IMR-90 (cell line): ENCODE results near the gene ADAMTSL1. TPM values are rescaled to one million over a fixed set of nuclear protein-coding genes. Genes with fewer than 3 reads are reported as not detected.

Source experiments
- ATAC-seq: fragments of 200-7000 bp; cut with Tn5 transposase; 2 replicates; pipeline ENCODE4 v1.9.1; 2020; ENCODE audit warnings: low read depth, mild to moderate bottlenecking, moderate library complexity
- BruUV-seq: library from RNA; stranded (reverse); fragments of 400-500 nt; replicated peaks from 2 replicates; lab custom pipeline; 2021; lab: Mats Ljungman, UMichigan
- CTCF ChIA-PET: fragments of 300-600 bp; formaldehyde crosslinking; extraction: SDS; loops from one replicate; lab custom pipeline; 2021; ENCODE audit warnings: antibody characterized with exemption; lab: Yijun Ruan, JAX
- POLR2A ChIA-PET: fragments of 300-600 bp; sonication (Branson Sonifier 250); formaldehyde crosslinking; loops from one replicate; lab custom pipeline; 2022; ENCODE audit warnings: antibody characterized with exemption; ENCODE audit not compliant: unreplicated experiment; lab: Charles Lee
- DNase-seq: peaks from one replicate; pipeline ENCODE4 v3.0.0; 2013
- H2AFZ ChIP-seq: replicated peaks from 2 replicates; pipeline ENCODE3; 2013; ENCODE audit warnings: low read length, mild to moderate bottlenecking; ENCODE audit not compliant: poor library complexity
- H2AK5ac ChIP-seq: 2 replicates; pipeline ENCODE4 v1.6.1; 2013; ENCODE audit warnings: low read depth, low read length, inconsistent platforms
- H2AK9ac ChIP-seq: replicated peaks from 2 replicates; pipeline ENCODE3; 2013; ENCODE audit warnings: mild to moderate bottlenecking, low read depth, low read length, moderate library complexity; ENCODE audit not compliant: poor library complexity
- H2BK120ac ChIP-seq: 2 replicates; pipeline ENCODE4 v1.6.1; 2013; ENCODE audit warnings: low read depth, low read length, inconsistent platforms
- H2BK15ac ChIP-seq: 3 replicates; pipeline ENCODE4 v1.6.1; 2013; ENCODE audit warnings: low read depth, low read length, inconsistent platforms
- H2BK20ac ChIP-seq: 2 replicates; pipeline ENCODE4 v1.6.1; 2013; ENCODE audit warnings: low read depth, mild to moderate bottlenecking, inconsistent platforms, low read length, moderate library complexity
- H2BK5ac ChIP-seq: 2 replicates; pipeline ENCODE4 v1.6.1; 2013; ENCODE audit warnings: mild to moderate bottlenecking, low read depth, low read length, inconsistent platforms; ENCODE audit not compliant: poor library complexity, severe bottlenecking
- H3K14ac ChIP-seq: replicated peaks from 2 replicates; pipeline ENCODE4 v1.6.1; 2013; ENCODE audit warnings: low read depth, low read length, inconsistent platforms
- H3K18ac ChIP-seq: 2 replicates; pipeline ENCODE4 v1.6.1; 2013; ENCODE audit warnings: low read depth, low read length, control low read depth
- H3K23ac ChIP-seq: 2 replicates; pipeline ENCODE4 v1.6.1; 2013; ENCODE audit warnings: low read depth, low read length, inconsistent platforms
- H3K27ac ChIP-seq: 2 replicates; pipeline ENCODE4 v1.5.1; 2013; ENCODE audit warnings: mild to moderate bottlenecking, control low read depth, low read length; ENCODE audit not compliant: insufficient read depth
- H3K27me3 ChIP-seq: 2 replicates; pipeline ENCODE4 v1.6.1; 2013; ENCODE audit warnings: low read length; ENCODE audit not compliant: control insufficient read depth, insufficient read depth
- H3K36me3 ChIP-seq: 2 replicates; pipeline ENCODE4 v1.6.1; 2013; ENCODE audit warnings: low read length, mixed read lengths; ENCODE audit not compliant: control insufficient read depth, insufficient read depth
- H3K4ac ChIP-seq: 2 replicates; pipeline ENCODE4 v1.6.1; 2013; ENCODE audit warnings: low read depth, low read length, inconsistent platforms
- H3K4me1 ChIP-seq: 2 replicates; pipeline ENCODE4 v1.6.1; 2013; ENCODE audit warnings: low read length, mixed read lengths; ENCODE audit not compliant: control insufficient read depth, insufficient read depth
- H3K4me2 ChIP-seq: 2 replicates; pipeline ENCODE4 v1.6.1; 2013; ENCODE audit warnings: low read depth, mild to moderate bottlenecking, control low read depth, low read length, moderate library complexity
- H3K4me3 ChIP-seq: 2 replicates; pipeline ENCODE4 v1.5.1; 2013; ENCODE audit warnings: low read depth, mild to moderate bottlenecking, control low read depth, low read length, moderate library complexity; ENCODE audit not compliant: insufficient read depth
- H3K56ac ChIP-seq: 2 replicates; pipeline ENCODE4 v1.6.1; 2013; ENCODE audit warnings: low read length, inconsistent platforms; ENCODE audit not compliant: insufficient read depth; ENCODE audit errors: extremely low read depth
- H3K79me1 ChIP-seq, 2 experiments: 2 replicates each; pipeline ENCODE4 v1.6.1; 2013; ENCODE audit warnings: low read length in 2 of 2, inconsistent platforms in 1 of 2, low read depth in 1 of 2
- H3K9ac ChIP-seq: 2 replicates; pipeline ENCODE4 v1.6.1; 2013; ENCODE audit warnings: low read depth, low read length, control low read depth
- H3K9me1 ChIP-seq: 2 replicates; pipeline ENCODE4 v1.6.1; 2013; ENCODE audit warnings: low read length, inconsistent platforms; ENCODE audit not compliant: insufficient read depth
- H3K9me3 ChIP-seq: 2 replicates; pipeline ENCODE4 v1.6.1; 2013; ENCODE audit warnings: low read length; ENCODE audit not compliant: control insufficient read depth, insufficient read depth
- H4K20me1 ChIP-seq: 2 replicates; pipeline ENCODE4 v1.6.1; 2013; ENCODE audit warnings: low read length, inconsistent platforms; ENCODE audit not compliant: insufficient read depth
- H4K5ac ChIP-seq: 2 replicates; pipeline ENCODE4 v1.6.1; 2013; ENCODE audit warnings: mild to moderate bottlenecking, low read depth, low read length, control low read depth
- H4K8ac ChIP-seq, 2 experiments: 2 replicates each; pipeline ENCODE4 v1.6.1; 2013; ENCODE audit warnings: low read depth in 2 of 2, low read length in 2 of 2, control low read depth in 1 of 2, inconsistent platforms in 1 of 2
- H4K91ac ChIP-seq: 2 replicates; pipeline ENCODE4 v1.6.1; 2013; ENCODE audit warnings: low read depth, low read length, inconsistent platforms; ENCODE audit not compliant: insufficient read depth
- CEBPB ChIP-seq: IDR thresholded peaks from 2 replicates; pipeline ENCODE4 v1.6.1; 2012; ENCODE audit warnings: low read depth, low read length, improper control_type of control experiment
- CHD1 ChIP-seq: IDR thresholded peaks from 2 replicates; pipeline ENCODE4 v1.6.1; 2012; ENCODE audit warnings: low read depth, low read length, improper control_type of control experiment
- FOS ChIP-seq: fragments of 150-350 bp; IDR thresholded peaks from 2 replicates; pipeline ENCODE4 v1.6.1; 2016; ENCODE audit warnings: low read depth, low read length
- RAD21 ChIP-seq: IDR thresholded peaks from 2 replicates; pipeline ENCODE4 v1.6.1; 2012; ENCODE audit warnings: low read length, improper control_type of control experiment
- WGBS, 2 experiments: methylation state at CpG; one replicate each; pipeline versions ENCODE4 v1.1.5 to v1.1.7; 2013; ENCODE audit warnings: missing lambda C conversion rate in 2 of 2; ENCODE audit not compliant: insufficient read length in 1 of 2; ENCODE audit errors: extremely low coverage in 2 of 2; 5-methylcytosine and 5-hydroxymethylcytosine counted together
- dilution Hi-C: fragments of 300-500 bp; cut with HindIII; formaldehyde crosslinking; loops from one replicate; pipeline ENCODE4 v1.14.3; 2018; ENCODE audit warnings: low sequenced_read_pairs; ENCODE audit not compliant: unreplicated experiment
- in situ Hi-C: fragments of 300-500 bp; cut with MboI; formaldehyde crosslinking; loops from 3 replicates; pipeline ENCODE4 v1.14.3; 2019; ENCODE audit warnings: low sequenced_read_pairs, inconsistent platforms, mixed read lengths
- intact Hi-C: fragments of 100-400 bp; cut with micrococcal nuclease; formaldehyde crosslinking; loops from 2 replicates; pipeline ENCODE4 v1.10.0; 2022
- polyA plus RNA-seq, 3 experiments: library from polyadenylated mRNA; depleted of rRNA; stranded (reverse); fragments of >200 nt; gene quantifications; 2 replicates each; pipeline ENCODE4 v1.2.3, GENCODE V29; 2012; ENCODE audit warnings: low replicate concordance in 1 of 3
- total RNA-seq: library from RNA; depleted of rRNA; stranded (reverse); fragments of >200 nt; gene quantifications from 2 replicates; pipeline ENCODE4 v1.2.3, GENCODE V29; 2012

The ADAMTSL1 gene
- total and polyA plus RNA-seq, 2 of the 4 experiments (the other 2 are of a cell fraction), result 38.2 to 62.2 TPM

DNA sequence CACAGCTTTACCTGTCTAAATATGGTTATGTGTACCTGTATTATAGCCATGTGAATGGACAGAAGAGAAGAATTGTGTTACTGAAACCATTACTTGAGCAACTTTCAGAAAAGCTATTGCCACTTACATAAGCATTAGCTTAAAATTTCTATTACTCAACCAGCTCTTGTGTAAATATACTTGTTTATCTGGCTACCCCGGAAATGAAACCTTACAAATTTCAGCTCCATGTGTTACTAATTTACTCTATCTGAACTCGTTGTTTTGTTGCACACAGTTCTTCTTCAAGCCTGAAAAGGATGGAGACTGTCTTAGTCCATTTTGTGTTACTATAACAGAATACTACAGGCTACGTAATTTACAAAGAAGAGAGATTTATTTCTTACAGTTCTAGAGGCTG lies 22.5 kb upstream of the ADAMTSL1 start:
- POLR2A ChIA-PET, result no interaction called here
- Histone ChIP-seq H3K9me1 (no peaks in the 10 kb centered on the region), H2BK5ac (no peak overlapping the region), H3K27ac (no peak overlapping the region), H3K79me1 (no peaks in the 10 kb centered on the region), H3K4me2 (no peak overlapping the region), H3K4ac (no peak overlapping the region), H2AFZ (no peak overlapping the region), H3K4me1 (peaks cover 7% of the 10 kb centered on the region), H2BK120ac (no peak overlapping the region), H2BK20ac (no peak overlapping the region), H4K5ac (no peak overlapping the region), H4K91ac (no peak overlapping the region), H3K9ac (no peak overlapping the region), H4K8ac (no peak overlapping the region), H2BK15ac (no peak overlapping the region), H3K14ac (no peak overlapping the region), H3K23ac (no peak overlapping the region), H3K18ac (no peak overlapping the region), H3K56ac (no peak overlapping the region), H2AK5ac (no peak overlapping the region), H3K36me3 (no peaks in the 10 kb centered on the region), H4K20me1 (no peaks in the 10 kb centered on the region), H3K9me3 (no peaks in the 10 kb centered on the region; the same call in 1 of the 2 replicates), H2AK9ac (no peak overlapping the region), H3K27me3 (no peaks in the 10 kb centered on the region), H3K4me3 (no peak overlapping the region)
- TF ChIP-seq CEBPB (0 out of 2 replicates have a peak, but pooled peaks have one; percentile 18), RAD21 (no peak), CHD1 (no peak), FOS (no peak)
- no TSS peak for BruUV-seq
- dilution Hi-C loops (no loop called here), in situ Hi-C loops (no loop called here), intact Hi-C loops (no loop called here)
- DNase-seq (peak; percentile 26), ATAC-seq (no peak; the same call in 1 of the 2 replicates)
- no CpG with 5 or more reads among the region's 3 CpGs for WGBS, 2 experiments
- CTCF ChIA-PET, result interaction anchor here (1.0 to 1.6 kb wide), 2 partner anchors 9 to 13 kb away, joined by 3 to 8 read pairs; no protein-coding TSS in a partner anchor
